Measurements from ENCODE around the gene CCSAP. TPM values are rescaled to one million over a fixed set of nuclear protein-coding genes. Genes with fewer than 3 reads are reported as not detected.

Gene CCSAP
- total and polyA plus RNA-seq, 10 of the 15 experiments (the other 5 are each of a cell fraction or from before 2014, with no cell fraction given) = 0.75 to 3.4 (median 2.8) TPM

DNA sequence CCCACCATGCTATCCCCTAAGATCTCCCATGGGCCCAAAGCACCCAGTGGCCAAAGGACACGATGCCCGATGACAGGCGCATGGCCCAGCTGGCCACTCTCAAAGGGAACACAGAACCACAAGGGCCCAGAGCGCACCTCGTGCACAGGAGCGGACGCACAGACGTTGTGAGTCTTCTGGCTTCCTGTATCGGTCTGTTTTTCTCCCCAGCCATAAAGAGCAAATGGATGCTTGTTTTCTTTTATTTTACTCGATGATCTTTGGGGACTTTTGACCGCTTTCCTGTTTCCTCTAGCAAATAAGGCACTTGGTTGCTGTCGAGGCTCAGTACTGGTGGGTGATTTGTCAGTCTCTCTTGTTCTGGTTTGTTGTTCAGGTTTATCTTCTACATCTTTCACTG, 16.2 kb downstream of the CCSAP start:
- no peak for DNase-seq (ENCODE audit: low read depth, low spot score)
- no peak overlapping the region for H3K4me2 ChIP-seq (ENCODE audit: control insufficient read depth, insufficient read depth)
- peaks cover 0 to 3% of the 10 kb centered on the region in 2 experiments; a peak in 1 of 4 replicates for H3K36me3 ChIP-seq (ENCODE audit: control insufficient read depth in 2 of 2, insufficient read depth in 2 of 2, low read length in 1 of 2)
- no peak overlapping the region for H2AFZ ChIP-seq (ENCODE audit: control insufficient read depth, low read depth, low read length)
- intact Hi-C loops (cut with micrococcal nuclease; ENCODE audit: unreplicated experiment) = no loop called here
- no peaks in the 10 kb centered on the region for H3K9me3 ChIP-seq (replicated peaks; ENCODE audit: control insufficient read depth, insufficient read depth, low read length)
- H3K9ac ChIP-seq (ENCODE audit: control insufficient read depth, insufficient read depth, low read length) = no peak overlapping the region
- no peak for ATAC-seq
- H3K4me1 ChIP-seq (ENCODE audit: control insufficient read depth, insufficient read depth, low read length) = peaks cover 26% of the 10 kb centered on the region
- SMC1A ChIA-PET (ENCODE audit: uncharacterized antibody, unreplicated experiment) = interaction anchor here (1.0 to 1.6 kb wide), 3 partner anchors 21 to 114 kb away, joined by 3 to 4 read pairs (median 4); no protein-coding TSS in a partner anchor
- no peaks in the 10 kb centered on the region for H4K20me1 ChIP-seq (ENCODE audit: control insufficient read depth, insufficient read depth)
- CTCF ChIA-PET = no interaction called here
- no TSS peak for BruUV-seq (replicated peaks)
- POLR2A ChIA-PET = no interaction called here
- H3K27me3 ChIP-seq (replicated peaks in 1 of 2; ENCODE audit: control insufficient read depth in 2 of 2, insufficient read depth in 2 of 2, low read length in 1 of 2) = no peaks in the 10 kb centered on the region
- RAD21 ChIA-PET (ENCODE audit: unreplicated experiment) = no interaction called here
- FAIRE-seq = no peak
- TF ChIP-seq SMC3 (IDR thresholded peaks at IDR 0.05; ENCODE audit: borderline replicate concordance, low read length) (no peak), USF2 (IDR thresholded peaks at IDR 0.05; ENCODE audit: borderline replicate concordance, low read depth, low read length) (no peak), HDAC2 (IDR thresholded peaks at IDR 0.05) (no peak), SREBF2 (IDR thresholded peaks at IDR 0.05; ENCODE audit: low read length) (no peak), SIN3A (IDR thresholded peaks at IDR 0.05; ENCODE audit: low read depth, low read length) (no peak), SPI1 (IDR thresholded peaks at IDR 0.05; ENCODE audit: borderline replicate concordance, insufficient read depth, low read depth, low read length) (no peak), ZNF384 (IDR thresholded peaks at IDR 0.05; ENCODE audit: borderline replicate concordance, low read depth, low read length) (no peak), CBX5 (IDR thresholded peaks at IDR 0.05; ENCODE audit: low read depth) (no peak), MLLT1 (IDR thresholded peaks at IDR 0.05) (no peak)
- TF ChIP-seq, protein P1, sequence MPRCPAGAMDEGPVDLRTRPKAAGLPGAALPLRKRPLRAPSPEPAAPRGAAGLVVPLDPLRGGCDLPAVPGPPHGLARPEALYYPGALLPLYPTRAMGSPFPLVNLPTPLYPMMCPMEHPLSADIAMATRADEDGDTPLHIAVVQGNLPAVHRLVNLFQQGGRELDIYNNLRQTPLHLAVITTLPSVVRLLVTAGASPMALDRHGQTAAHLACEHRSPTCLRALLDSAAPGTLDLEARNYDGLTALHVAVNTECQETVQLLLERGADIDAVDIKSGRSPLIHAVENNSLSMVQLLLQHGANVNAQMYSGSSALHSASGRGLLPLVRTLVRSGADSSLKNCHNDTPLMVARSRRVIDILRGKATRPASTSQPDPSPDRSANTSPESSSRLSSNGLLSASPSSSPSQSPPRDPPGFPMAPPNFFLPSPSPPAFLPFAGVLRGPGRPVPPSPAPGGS (IDR thresholded peaks at IDR 0.05; ENCODE audit: borderline replicate concordance, insufficient read depth, low read depth, low read length, poor library complexity, severe bottlenecking) = no peak
- H3K27ac ChIP-seq (ENCODE audit: control insufficient read depth, insufficient read depth) = no peak overlapping the region
- in situ Hi-C loops (cut with MboI) = no loop called here
- H3K4me3 ChIP-seq = no peak overlapping the region
- WGBS (ENCODE audit: insufficient coverage, insufficient replicate concordance, low lambda C conversion rate, missing lambda C conversion rate) = 94% methylated on average over 12 of the region's 12 CpGs
- no peaks in the 10 kb centered on the region for H3K79me2 ChIP-seq (ENCODE audit: control insufficient read depth, insufficient read depth, low read length)

Measured in GM12878 (cell line).